ENCODE results near the gene CDK14.

DNA sequence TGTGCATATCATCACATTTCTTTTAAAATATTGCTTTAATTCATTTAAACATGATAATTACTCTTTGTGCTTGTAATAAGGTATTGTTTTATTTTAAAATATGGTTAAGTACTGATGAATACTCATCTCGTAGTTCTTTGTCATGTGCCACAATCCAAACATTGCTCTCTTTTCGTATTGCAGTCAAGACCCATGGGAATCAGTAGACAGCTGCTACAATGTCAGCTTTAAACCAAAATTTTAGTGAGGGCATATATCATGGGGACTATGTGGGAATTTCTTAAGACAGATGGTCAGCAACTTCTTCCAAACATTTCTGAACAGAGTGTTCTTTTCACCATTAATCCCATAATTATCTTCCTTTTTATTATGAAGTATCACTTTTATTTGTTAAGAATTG lies 590.9 kb downstream of the CDK14 start:
- TF ChIP-seq, protein P1, sequence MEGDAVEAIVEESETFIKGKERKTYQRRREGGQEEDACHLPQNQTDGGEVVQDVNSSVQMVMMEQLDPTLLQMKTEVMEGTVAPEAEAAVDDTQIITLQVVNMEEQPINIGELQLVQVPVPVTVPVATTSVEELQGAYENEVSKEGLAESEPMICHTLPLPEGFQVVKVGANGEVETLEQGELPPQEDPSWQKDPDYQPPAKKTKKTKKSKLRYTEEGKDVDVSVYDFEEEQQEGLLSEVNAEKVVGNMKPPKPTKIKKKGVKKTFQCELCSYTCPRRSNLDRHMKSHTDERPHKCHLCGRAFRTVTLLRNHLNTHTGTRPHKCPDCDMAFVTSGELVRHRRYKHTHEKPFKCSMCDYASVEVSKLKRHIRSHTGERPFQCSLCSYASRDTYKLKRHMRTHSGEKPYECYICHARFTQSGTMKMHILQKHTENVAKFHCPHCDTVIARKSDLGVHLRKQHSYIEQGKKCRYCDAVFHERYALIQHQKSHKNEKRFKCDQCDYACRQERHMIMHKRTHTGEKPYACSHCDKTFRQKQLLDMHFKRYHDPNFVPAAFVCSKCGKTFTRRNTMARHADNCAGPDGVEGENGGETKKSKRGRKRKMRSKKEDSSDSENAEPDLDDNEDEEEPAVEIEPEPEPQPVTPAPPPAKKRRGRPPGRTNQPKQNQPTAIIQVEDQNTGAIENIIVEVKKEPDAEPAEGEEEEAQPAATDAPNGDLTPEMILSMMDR (IDR thresholded peaks at IDR 0.05): no peak
- no peak for TF ChIP-seq POLR2A (IDR thresholded peaks at IDR 0.05)

All from esophagus squamous epithelium (tissue), 4 donors.